KOPT-K1 (cell line): ENCODE measurements around the gene PRSS8.
"Not testable (repeated sequence)": the region's sequence is repeated elsewhere in the genome, so short reads cannot be mapped to it uniquely, and the experiment has no call there.

Experiments
- H3K27ac ChIP-seq: fragments of 200-600 bp; sonication (generic); 2 replicates; pipeline ENCODE4 v1.5.1; 2016; ENCODE audit warnings: antibody characterized with exemption, mild to moderate bottlenecking, low read depth, low read length; ENCODE audit not compliant: poor library complexity, severe bottlenecking
- H3K36me3 ChIP-seq: fragments of 200-600 bp; sonication (generic); 2 replicates; pipeline ENCODE4 v1.5.1; 2017; ENCODE audit warnings: antibody characterized with exemption, mild to moderate bottlenecking, low read length, moderate library complexity; ENCODE audit not compliant: insufficient read depth
- H3K9me3 ChIP-seq: fragments of 200-600 bp; sonication (generic); 2 replicates; pipeline ENCODE4 v1.5.1; 2017; ENCODE audit warnings: antibody characterized with exemption, low read length, mild to moderate bottlenecking; ENCODE audit not compliant: insufficient read depth, poor library complexity, severe bottlenecking

Gene PRSS8

DNA sequence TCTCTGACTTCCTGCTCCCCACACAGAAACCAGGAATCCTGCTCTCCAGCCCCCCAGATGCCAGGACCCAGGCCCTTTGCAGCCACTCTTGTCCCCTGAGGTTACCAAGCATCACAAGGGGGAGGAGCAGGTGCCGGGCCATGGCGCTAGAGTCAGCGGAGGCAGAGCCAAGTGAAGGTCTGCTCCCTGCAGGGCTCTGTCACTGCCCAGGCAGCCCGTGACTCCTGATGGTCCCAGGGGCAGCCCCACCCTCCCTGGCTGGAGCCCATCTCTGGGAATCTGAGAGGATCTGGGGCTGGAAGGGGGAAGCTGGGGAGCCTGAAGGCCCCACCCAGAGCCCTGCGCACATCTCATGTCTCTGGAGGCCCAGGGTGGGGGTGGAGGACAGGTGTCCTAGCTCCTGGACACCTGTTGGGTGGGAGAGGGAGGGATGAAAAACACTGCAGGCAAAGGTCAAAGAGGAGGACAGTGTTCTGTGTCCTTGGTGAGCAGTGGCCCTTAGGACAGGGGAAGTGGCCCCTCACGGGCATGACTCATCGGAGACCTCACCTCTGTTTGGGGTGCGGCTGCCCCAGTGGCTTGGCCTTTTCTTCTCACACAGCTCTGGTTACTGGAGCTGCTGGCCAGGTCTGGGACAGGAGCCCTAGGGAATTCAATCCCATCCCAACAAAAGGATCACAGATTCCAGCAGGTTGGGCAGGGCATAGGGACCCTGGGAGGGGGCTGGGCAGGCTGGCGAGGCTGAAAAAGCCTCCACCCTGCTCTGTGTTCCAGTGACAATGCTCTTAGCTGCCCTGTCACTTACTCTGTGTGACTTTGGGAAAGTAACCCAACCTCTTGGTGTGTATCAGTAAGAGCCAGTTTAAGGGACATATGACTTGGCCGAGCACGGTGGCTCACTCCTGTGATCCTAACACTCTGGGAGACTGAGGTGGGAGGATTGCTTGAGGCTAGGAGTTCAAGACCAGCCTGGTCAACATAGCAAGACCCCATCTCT, 14.7 kb upstream of the PRSS8 start, which contains the start of gene PRSS36:
TSS of gene PRSS36 (minus strand) at position 173 of the 997 bp plus-strand sequence. CDS start at position 142, 31 bp downstream.
- no peaks in the 10 kb centered on the region for H3K9me3 ChIP-seq
- no peak within 1 kb of the TSS for H3K27ac ChIP-seq
- H3K36me3 ChIP-seq, result no peaks in the 10 kb centered on the region

DNA sequence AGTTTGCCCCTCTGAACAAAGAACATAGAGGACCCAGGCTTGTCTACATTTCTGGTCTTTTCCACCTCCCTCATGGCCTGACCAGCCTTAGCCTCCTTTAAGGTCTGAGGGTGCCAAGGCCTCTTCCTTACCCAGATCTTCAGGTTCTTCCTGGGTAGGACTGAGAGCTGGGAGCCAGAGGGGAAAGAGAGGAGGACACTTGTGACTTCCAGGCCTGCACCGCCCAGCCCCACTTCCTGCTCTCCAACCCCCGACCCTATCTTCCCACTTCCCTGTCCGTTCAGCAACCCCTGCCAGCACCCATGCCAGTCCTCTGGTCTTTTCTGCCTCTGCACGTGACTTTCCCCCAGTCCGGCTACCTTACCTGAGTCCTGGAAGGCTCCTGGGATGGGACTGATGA, 13.8 kb upstream of the PRSS8 start:
- H3K36me3 ChIP-seq, result no peaks in the 10 kb centered on the region
- no peak overlapping the region for H3K27ac ChIP-seq
- H3K9me3 ChIP-seq, result no peaks in the 10 kb centered on the region

DNA sequence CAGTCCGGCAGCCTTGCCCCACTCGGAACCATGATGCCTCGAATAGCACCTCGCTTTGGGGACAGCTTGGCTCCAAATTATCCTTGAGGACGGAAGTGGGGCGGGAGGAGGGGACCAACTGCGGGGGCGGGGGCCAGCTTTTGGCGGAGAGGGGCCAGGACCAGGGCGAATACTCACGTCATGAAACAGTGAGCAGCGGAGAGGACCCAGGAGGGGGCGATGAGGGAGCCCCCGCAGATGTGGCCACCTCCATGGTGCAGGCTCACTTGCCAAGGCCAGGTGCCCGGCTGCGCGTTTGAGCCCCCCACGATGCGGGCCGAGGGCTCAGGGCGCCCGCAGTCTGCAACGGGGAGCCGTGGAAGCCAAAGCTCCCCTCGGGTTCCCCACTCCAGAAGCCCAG, 13.4 kb upstream of the PRSS8 start:
- no peaks in the 10 kb centered on the region for H3K9me3 ChIP-seq
- H3K27ac ChIP-seq, result no peak overlapping the region
- no peaks in the 10 kb centered on the region for H3K36me3 ChIP-seq

DNA sequence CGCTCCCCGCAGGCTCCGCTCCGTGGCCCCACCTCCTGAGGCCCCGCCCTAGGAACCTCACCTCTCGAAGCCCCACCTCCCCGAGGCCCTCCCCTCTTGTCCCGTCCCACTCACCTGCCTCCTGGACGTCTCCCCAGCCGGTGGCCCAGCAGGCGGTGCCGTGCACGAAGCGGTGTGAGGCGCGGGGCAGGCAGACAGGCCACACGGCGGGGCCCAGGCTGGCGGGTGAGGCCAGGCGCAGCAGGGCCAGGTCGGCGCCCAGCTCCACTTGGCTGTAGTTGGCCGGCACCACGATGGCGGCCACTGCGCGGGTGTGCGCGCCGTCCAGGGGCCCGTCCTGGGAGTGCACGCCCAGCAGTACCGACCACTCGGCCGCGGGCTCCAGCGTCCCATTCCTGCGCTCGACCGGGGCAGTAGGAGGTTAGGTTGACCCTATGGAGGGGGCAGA, 12.8 kb upstream of the PRSS8 start:
- no peaks in the 10 kb centered on the region for H3K9me3 ChIP-seq
- H3K36me3 ChIP-seq, result no peaks in the 10 kb centered on the region
- no peak overlapping the region for H3K27ac ChIP-seq

DNA sequence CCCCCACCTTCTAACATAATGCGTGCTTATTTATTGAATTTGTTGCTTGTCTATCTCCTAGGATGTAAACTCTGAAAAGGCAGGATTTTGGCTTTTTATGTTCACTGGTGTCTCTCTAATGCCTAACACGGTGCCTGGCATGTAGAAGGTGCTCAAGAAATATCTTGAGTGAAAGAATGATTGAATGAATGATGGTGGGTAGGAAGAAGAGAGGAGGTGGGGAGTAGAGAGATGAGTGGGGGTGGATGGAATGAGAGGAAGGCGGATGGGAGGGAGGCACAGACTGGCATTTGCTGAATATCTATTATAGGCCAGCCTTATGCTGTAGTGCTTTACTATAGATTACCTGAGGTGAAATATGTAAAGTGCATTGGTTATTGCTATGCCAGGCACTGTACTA, 12.0 kb upstream of the PRSS8 start:
- H3K9me3 ChIP-seq, result no peaks in the 10 kb centered on the region
- H3K36me3 ChIP-seq, result no peaks in the 10 kb centered on the region
- H3K27ac ChIP-seq, result no peak overlapping the region

DNA sequence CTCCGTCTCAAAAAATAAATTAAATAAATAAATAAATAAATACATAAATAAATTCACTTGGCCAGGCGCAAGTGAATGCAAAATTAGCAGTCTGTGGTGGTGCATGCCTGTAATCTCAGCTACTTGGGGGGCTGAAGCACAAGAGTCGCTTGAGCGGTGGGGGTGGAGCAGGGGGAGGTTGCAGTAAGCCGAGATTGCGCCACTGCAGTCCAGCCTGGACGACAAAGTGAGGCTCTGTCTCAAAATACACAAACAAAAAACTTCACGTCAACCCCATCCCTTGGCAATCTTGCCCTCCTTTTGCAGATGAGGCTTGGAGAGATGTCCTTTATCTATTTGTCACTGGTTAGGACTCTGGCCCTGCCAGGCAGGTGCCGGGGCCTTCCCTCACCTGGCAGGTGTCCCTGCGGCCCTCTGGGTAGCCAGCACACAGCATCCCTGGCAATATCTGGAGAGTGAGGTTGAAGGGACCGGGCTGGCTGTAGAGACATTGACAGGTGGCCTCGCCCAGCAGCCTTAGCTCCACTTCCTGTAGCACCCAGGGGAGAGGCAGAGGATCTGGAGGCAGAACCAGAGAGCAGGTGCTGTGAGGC, 10.0 kb upstream of the PRSS8 start:
- Histone ChIP-seq H3K27ac (no peak overlapping the region), H3K9me3 (no peaks in the 10 kb centered on the region), H3K36me3 (no peaks in the 10 kb centered on the region)

GRCh38 chr16:31144418-31144817, 8.9 kb upstream of the PRSS8 start:
- H3K36me3 ChIP-seq, H3K9me3 ChIP-seq, H3K27ac ChIP-seq: not testable (repeated sequence)

DNA sequence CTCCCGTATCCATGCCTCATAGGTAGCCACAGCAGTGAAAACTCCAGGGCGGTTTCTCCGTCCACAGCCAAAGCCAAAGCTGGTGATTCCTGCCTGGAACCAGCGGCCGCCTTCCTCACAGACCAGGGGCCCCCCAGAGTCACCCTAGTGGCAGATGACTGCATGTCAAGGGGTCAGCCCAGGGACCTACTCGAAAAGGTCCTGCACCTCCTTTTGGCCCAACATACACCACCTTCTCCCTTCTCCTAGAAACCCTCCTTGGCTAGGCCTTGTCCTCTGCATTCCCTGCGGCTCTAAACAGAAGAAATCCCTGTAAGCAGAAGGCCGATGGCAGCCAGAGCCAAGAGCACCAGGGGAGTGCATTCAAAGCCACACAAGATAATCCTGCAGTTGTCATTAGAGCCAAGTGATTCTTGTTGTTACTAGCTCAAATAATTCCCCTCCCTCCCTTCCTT, 8.2 kb upstream of the PRSS8 start:
- H3K36me3 ChIP-seq, result no peaks in the 10 kb centered on the region
- H3K9me3 ChIP-seq, result no peaks in the 10 kb centered on the region
- no peak overlapping the region for H3K27ac ChIP-seq

DNA sequence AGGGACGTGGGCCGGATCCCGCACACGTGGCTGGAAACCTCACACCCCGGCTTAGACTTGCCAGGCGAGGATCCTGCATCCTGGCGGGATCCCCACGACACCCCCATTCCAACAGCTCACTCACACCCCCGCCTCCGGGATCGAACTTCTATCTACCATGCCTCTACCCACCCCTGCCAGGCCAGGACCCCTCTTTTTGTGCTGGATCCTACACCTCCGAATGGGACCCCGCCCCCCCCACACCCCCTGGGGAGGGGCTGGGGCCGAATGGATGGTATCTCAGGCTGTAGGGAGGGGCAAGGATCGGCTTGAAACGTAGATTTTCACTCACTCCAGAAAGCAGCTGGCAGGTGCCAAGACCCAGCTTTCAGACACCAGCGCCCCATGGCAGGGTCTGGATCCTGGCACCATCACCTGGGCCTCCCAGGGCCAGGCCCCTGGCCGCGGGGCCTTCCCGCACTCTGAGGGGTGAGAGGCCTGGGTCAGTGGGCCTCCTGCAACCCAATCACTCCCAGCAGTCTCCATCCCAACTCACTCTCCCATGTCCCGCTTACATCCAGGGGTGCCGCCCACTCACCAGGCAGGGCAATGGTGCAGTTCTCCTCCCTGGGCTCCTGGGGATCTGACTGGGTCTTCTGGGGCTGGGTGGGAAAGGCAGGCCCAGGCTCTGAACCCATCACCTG, 7.6 kb upstream of the PRSS8 start:
- Histone ChIP-seq H3K36me3 (no peaks in the 10 kb centered on the region), H3K9me3 (no peaks in the 10 kb centered on the region), H3K27ac (peak overlapping the region; percentile 66)

DNA sequence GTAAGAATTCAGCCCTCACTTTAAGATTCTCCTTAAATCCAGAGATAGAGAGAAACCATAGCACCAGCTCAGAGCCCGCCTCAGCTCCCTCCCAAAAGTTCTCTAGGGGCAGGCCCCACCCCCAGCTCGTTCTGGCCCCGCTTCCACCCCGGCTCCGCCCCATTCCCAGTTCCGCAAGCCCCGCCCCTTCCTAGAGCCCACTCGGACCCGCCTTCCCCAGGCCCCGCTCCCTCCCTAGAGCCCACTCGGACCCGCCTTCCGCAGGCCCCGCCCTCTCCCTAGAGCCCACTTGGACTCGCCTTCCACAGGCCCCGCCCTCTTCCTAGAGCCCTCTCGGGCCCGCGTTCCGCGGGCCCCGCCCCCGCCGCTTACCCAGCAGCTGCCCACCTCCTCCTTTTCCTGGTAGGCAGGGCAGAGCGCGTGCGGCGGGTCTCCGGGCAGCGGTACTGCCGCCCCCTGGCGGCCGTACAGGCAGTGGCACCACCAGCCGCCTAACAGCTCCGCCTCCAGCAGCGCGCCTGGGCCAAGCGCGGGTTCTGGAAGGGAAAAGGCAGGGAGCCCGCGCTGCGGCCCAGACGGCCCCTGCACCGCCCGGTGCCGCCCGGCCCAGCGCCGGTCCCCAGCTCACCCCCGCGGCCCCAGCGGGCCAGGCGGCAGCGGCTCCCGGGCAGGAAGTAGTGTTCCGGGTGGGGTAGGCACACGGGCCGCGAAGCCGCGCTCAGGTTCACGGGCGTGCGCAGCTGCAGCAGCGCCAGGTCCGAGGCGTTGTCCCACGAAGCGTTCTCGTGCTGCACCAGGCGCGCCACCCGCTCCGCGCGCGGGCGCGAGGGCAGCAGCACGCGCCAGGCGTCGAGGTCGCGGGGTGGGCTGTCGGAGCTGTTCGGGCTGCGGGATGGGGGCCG, 6.8 kb upstream of the PRSS8 start:
- Histone ChIP-seq H3K27ac (peak overlapping the region; percentile 66), H3K36me3 (no peaks in the 10 kb centered on the region), H3K9me3 (no peaks in the 10 kb centered on the region)

DNA sequence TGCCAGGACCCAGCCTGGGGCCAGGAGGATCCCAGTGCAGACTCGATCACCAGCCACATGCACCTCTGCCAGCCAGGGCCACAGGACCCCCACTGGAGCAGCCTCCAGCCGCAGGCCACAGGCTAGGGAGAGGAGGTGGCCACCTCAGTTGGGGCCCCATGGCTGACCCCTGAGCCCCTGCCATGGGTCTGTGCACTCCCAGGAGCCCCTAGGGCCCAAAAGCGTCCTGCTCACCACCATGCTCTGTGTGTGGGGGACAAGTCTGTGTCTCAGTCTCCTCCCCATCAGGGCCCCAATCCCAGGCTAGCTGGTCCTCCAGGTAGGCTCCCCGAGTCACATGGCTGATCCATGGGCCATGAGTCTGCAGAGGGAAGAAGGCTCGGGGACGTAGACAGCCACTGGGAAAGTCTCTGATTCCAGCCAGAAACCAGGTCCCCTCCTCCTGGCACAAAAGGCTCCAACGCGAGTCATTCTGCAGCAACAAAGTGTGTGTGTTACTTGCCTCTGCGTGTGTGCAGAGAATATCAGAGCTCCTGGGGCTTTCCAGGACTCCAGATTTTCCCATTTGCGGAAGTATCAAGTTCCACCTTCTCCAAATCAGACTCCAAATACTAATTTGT, 6.1 kb upstream of the PRSS8 start:
- Histone ChIP-seq H3K27ac (peak overlapping the region; percentile 63), H3K36me3 (no peaks in the 10 kb centered on the region), H3K9me3 (no peaks in the 10 kb centered on the region)

DNA sequence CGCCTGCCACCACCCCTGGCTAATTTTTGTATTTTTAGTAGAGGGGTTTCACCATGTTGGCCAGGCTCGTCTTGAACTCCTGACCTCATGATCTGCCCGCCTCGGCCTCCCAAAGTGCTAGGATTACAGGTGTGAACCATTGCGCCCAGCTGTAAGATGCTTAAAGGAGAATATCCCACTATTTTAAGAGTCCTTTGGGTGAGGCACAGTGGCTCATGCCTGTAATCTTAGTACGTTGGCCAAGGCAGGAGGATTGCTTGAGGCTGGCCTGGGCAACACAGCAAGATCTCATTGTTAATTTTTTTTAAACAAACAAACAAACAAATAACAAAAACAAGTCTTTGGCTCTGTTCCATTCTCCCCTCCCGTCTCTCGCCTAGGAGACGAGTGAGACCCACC, 5.5 kb upstream of the PRSS8 start:
- peak overlapping the region; percentile 63 for H3K27ac ChIP-seq
- H3K36me3 ChIP-seq, H3K9me3 ChIP-seq: not testable (repeated sequence)

DNA sequence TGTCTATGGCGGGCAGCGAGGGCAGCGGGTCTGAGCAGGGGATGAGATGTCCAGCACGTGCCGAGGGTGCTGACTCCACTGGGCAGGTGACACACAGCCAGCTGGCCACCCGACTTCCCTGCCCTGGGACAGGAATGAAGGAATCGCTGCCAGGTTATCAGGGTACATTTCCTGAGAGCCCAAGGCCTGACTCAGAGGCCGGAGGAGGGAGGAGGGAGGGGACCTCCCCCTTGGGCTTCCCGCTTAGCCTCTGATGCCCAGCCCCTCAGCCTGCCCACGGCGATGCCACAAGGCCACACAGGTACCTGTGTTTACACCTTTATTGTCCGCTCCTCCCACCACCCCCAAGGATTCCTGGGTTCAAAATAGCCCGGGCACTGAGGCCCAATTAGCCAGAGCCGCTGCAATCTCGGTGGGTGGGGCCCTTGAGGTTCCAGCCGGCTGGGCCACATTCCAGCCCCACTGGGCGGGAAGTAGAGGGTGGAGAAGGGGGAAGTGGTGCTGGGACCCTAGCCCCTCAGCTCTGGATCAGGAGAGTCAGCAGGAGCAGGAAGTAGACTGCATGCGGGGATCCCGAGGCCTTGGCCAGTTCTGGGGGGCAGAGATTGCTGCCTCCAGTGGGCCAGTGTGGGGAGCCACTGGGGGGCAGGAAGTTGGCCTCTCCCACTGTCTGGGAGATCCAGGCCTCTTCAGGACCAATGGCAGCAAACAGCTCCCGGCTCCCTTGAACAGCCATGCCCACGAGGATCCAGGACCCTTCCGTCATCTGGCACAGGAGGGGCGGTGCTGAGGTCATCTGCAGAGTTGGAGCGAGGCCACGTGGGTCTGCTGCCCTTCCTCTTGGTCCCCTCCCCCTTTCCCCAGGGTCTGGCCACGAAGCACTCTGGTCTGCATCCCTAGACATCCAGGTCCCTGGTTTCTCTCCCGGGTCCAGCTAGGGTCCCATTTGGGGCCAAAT, 3.4 kb upstream of the PRSS8 start:
- Histone ChIP-seq H3K9me3 (no peaks in the 10 kb centered on the region), H3K27ac (no peak overlapping the region), H3K36me3 (no peaks in the 10 kb centered on the region)
